HL-60 (cell line): ENCODE data around the gene PLEKHA3.

Experiments used
- DNase-seq, 2 experiments: peaks; one replicate each; pipeline ENCODE4 v3.0.0-alpha.2; 2010 to 2020; ENCODE audit warnings: low read depth in 1 of 2, low spot score in 1 of 2
- H3K27ac ChIP-seq: fragments of 250-450 bp; sonication (Bioruptor Pico); replicated peaks from 2 replicates; pipeline ENCODE4 v1.5.1; 2020; ENCODE audit warnings: mild to moderate bottlenecking, moderate library complexity
- H3K27me3 ChIP-seq: fragments of 250-450 bp; sonication (Bioruptor Pico); 2 replicates; pipeline ENCODE4 v1.5.1; 2021; ENCODE audit warnings: mild to moderate bottlenecking, moderate library complexity; ENCODE audit not compliant: insufficient read depth, poor library complexity, severe bottlenecking
- H3K4me3 ChIP-seq: replicated peaks from 2 replicates; pipeline ENCODE4 v1.5.1; 2011; ENCODE audit warnings: mild to moderate bottlenecking, control low read depth, low read length; ENCODE audit not compliant: insufficient read depth
- GABPA ChIP-seq: IDR thresholded peaks from 2 replicates; pipeline ENCODE4 v1.6.1; 2012; ENCODE audit warnings: low read depth
- POLR2AphosphoS5 ChIP-seq: IDR thresholded peaks from 2 replicates; pipeline ENCODE4 v1.6.1; 2012; ENCODE audit warnings: low read depth
- SPI1 ChIP-seq: IDR thresholded peaks from 2 replicates; pipeline ENCODE4 v1.6.1; 2012; ENCODE audit warnings: low read depth, mild to moderate bottlenecking, borderline replicate concordance
- TF ChIP-seq, protein P1 (sequence below): IDR thresholded peaks from 2 replicates; pipeline ENCODE4 v1.6.1; 2012; ENCODE audit warnings: low read depth; ENCODE audit not compliant: insufficient replicate concordance
- TF ChIP-seq, protein P2 (sequence below): IDR thresholded peaks from one replicate; pipeline ENCODE4 v1.5.1; 2011; ENCODE audit warnings: low read length, control low read depth, inconsistent platforms; ENCODE audit not compliant: insufficient read depth

Gene PLEKHA3

GRCh38 chr2:178527592-178527991 lies 47.3 kb downstream of the PLEKHA3 start:
- no peak overlapping the region for H3K27ac ChIP-seq
- no peaks in the 10 kb centered on the region for H3K27me3 ChIP-seq
- H3K4me3 ChIP-seq, result no peak overlapping the region
- TF ChIP-seq SPI1, result no peak
- TF ChIP-seq, protein P1, sequence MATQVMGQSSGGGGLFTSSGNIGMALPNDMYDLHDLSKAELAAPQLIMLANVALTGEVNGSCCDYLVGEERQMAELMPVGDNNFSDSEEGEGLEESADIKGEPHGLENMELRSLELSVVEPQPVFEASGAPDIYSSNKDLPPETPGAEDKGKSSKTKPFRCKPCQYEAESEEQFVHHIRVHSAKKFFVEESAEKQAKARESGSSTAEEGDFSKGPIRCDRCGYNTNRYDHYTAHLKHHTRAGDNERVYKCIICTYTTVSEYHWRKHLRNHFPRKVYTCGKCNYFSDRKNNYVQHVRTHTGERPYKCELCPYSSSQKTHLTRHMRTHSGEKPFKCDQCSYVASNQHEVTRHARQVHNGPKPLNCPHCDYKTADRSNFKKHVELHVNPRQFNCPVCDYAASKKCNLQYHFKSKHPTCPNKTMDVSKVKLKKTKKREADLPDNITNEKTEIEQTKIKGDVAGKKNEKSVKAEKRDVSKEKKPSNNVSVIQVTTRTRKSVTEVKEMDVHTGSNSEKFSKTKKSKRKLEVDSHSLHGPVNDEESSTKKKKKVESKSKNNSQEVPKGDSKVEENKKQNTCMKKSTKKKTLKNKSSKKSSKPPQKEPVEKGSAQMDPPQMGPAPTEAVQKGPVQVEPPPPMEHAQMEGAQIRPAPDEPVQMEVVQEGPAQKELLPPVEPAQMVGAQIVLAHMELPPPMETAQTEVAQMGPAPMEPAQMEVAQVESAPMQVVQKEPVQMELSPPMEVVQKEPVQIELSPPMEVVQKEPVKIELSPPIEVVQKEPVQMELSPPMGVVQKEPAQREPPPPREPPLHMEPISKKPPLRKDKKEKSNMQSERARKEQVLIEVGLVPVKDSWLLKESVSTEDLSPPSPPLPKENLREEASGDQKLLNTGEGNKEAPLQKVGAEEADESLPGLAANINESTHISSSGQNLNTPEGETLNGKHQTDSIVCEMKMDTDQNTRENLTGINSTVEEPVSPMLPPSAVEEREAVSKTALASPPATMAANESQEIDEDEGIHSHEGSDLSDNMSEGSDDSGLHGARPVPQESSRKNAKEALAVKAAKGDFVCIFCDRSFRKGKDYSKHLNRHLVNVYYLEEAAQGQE, result no peak
- no peak for TF ChIP-seq POLR2AphosphoS5
- no peak for TF ChIP-seq GABPA
- TF ChIP-seq, protein P2, sequence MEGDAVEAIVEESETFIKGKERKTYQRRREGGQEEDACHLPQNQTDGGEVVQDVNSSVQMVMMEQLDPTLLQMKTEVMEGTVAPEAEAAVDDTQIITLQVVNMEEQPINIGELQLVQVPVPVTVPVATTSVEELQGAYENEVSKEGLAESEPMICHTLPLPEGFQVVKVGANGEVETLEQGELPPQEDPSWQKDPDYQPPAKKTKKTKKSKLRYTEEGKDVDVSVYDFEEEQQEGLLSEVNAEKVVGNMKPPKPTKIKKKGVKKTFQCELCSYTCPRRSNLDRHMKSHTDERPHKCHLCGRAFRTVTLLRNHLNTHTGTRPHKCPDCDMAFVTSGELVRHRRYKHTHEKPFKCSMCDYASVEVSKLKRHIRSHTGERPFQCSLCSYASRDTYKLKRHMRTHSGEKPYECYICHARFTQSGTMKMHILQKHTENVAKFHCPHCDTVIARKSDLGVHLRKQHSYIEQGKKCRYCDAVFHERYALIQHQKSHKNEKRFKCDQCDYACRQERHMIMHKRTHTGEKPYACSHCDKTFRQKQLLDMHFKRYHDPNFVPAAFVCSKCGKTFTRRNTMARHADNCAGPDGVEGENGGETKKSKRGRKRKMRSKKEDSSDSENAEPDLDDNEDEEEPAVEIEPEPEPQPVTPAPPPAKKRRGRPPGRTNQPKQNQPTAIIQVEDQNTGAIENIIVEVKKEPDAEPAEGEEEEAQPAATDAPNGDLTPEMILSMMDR, result no peak
- DNase-seq, result no peak

DNA sequence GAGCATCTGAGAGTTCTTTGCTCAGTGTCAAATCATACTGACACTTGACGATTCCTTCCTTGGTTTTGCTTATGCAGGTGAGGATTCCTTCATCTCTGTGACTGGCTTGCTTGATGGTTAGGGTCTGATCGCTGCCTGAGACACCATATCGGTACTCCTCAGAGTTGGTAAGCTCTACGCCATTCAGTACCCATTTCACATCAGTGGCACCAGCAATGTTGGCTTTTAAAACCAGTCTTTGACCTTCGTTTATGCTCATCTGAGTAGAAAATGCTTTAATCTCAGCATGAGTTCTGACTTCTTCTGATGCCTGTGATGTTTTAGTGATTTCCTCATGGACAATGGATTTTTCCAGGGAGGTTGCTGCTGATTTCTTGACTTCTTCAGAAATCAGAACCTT lies 48.4 kb downstream of the PLEKHA3 start:
- Histone ChIP-seq H3K27me3 (no peaks in the 10 kb centered on the region), H3K4me3 (no peak overlapping the region), H3K27ac (peak overlapping the region; percentile 86)
- TF ChIP-seq POLR2AphosphoS5 (no peak), SPI1 (no peak), GABPA (no peak)
- TF ChIP-seq, protein P1, result no peak
- TF ChIP-seq, protein P2, result no peak
- DNase-seq, result no peak

DNA sequence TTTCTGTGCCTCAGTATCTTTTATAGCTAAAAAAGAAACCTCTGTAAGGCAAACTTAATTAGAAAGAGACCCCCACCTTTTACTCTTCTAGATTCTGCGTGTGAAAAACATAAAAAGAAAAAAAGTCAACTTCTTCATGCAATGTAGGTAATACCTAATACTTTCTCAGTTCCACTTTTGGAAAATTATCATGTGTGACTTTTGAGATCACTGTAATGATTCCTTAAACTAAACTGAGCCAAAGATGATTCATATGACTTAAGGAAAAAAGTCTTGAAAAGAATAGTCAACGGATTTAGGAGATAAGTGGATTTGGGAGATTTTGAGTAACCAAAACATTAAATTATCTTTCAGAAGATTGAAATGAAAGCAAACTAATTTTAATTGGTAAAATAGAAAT lies 48.9 kb downstream of the PLEKHA3 start:
- Histone ChIP-seq H3K27ac (peak overlapping the region; percentile 86), H3K27me3 (no peaks in the 10 kb centered on the region), H3K4me3 (no peak overlapping the region)
- TF ChIP-seq, protein P1, result no peak
- TF ChIP-seq GABPA, result no peak
- TF ChIP-seq SPI1, result no peak
- no peak for TF ChIP-seq POLR2AphosphoS5
- TF ChIP-seq, protein P2, result no peak
- DNase-seq, result no peak
